Stimulated activated CD8-positive, alpha-beta memory T cell treated with anti-CD3 and anti-CD28 coated beads, Interleukin-15, amount 100 ng/mL, for 24 hours (primary cell): ENCODE measurements around the gene NSF.

Experiments used
- DNase-seq: peaks from one replicate; pipeline ENCODE4 v3.0.0-alpha.2; 2020; ENCODE audit warnings: low read depth

The NSF gene

GRCh38 chr17:46717999-46718398, 127.5 kb downstream of the NSF start:
- no peak for DNase-seq

- DNase-seq, result no peak
Measured at GRCh38 chr17:46719891-46720290, 129.4 kb downstream of the NSF start.

- no peak for DNase-seq
Measured at GRCh38 chr17:46720408-46720807, 129.9 kb downstream of the NSF start.

GRCh38 chr17:46722662-46723285, 132.3 kb downstream of the NSF start:
- DNase-seq, result no peak

GRCh38 chr17:46726206-46726605, 135.7 kb downstream of the NSF start:
- DNase-seq, result no peak

- no peak for DNase-seq
Measured at GRCh38 chr17:46727572-46728348, 137.3 kb downstream of the NSF start.

- DNase-seq, result no peak
Measured at GRCh38 chr17:46730026-46730425, 139.6 kb downstream of the NSF start.

- no peak for DNase-seq
Measured at GRCh38 chr17:46730679-46731078, 140.2 kb downstream of the NSF start.

- DNase-seq, result no peak
Measured at GRCh38 chr17:46732160-46732559, 141.7 kb downstream of the NSF start.

GRCh38 chr17:46732754-46733398, 142.4 kb downstream of the NSF start:
- no peak for DNase-seq

- DNase-seq, result no peak
Measured at GRCh38 chr17:46733837-46734475, 143.5 kb downstream of the NSF start.

GRCh38 chr17:46736100-46736499, 145.6 kb downstream of the NSF start:
- DNase-seq, result no peak

- no peak for DNase-seq
Measured at GRCh38 chr17:46737326-46737725, 146.9 kb downstream of the NSF start.

- no peak for DNase-seq
Measured at GRCh38 chr17:46738544-46738943, 148.1 kb downstream of the NSF start.

- no peak for DNase-seq
Measured at GRCh38 chr17:46739982-46740381, 149.5 kb downstream of the NSF start.

- DNase-seq, result no peak
Measured at GRCh38 chr17:46741122-46741730, 150.8 kb downstream of the NSF start.

GRCh38 chr17:46742565-46743270, 152.2 kb downstream of the NSF start:
- DNase-seq, result no peak

- no peak for DNase-seq
Measured at GRCh38 chr17:46744441-46744840, 154.0 kb downstream of the NSF start.

GRCh38 chr17:46745376-46745775, 154.9 kb downstream of the NSF start:
- DNase-seq, result no peak

- no peak for DNase-seq
Measured at GRCh38 chr17:46751425-46751824, 161.0 kb downstream of the NSF start.

- no peak for DNase-seq
Measured at GRCh38 chr17:46753776-46754175, 163.3 kb downstream of the NSF start.
